Astrocyte (in vitro differentiated cells and primary cell): ENCODE data around the gene CUEDC2.

Experiments
- EZH2 ChIP-seq: IDR thresholded peaks from 2 replicates; pipeline ENCODE4 v1.6.1; 2012; ENCODE audit warnings: mild to moderate bottlenecking, low read length, inconsistent platforms; ENCODE audit not compliant: insufficient read depth
- TF ChIP-seq, protein P1 (sequence below): IDR thresholded peaks from 2 replicates; pipeline ENCODE4 v1.5.1; 2011; ENCODE audit warnings: low read depth, mild to moderate bottlenecking, inconsistent platforms, low read length, moderate library complexity; ENCODE audit not compliant: insufficient read depth

DNA sequence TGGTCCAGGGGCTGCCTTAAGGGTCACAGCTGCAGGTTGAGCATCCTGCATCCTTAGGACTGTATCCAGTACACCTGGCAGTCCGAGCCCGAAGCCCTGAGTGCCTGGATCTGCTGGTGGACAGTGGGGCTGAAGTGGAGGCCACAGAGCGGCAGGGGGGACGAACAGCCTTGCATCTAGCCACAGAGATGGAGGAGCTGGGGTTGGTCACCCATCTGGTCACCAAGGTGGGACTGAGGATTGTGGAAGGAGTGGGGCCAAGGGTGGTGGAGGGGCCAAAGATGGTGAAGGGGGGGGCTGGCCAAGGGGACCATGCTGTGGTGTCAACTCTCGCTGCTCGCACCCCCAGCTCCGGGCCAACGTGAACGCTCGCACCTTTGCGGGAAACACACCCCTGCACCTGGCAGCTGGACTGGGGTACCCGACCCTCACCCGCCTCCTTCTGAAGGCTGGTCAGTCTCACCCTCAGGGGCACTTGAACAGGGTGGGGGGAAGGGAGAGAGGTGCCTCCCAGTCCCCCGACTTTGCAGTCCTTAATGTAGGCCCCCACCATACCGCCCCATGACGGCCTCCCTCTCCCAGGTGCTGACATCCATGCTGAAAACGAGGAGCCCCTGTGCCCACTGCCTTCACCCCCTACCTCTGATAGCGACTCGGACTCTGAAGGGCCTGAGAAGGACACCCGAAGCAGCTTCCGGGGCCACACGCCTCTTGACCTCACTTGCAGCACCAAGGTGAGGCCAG lies 31.6 kb downstream of the CUEDC2 start:
- TF ChIP-seq, protein P1, sequence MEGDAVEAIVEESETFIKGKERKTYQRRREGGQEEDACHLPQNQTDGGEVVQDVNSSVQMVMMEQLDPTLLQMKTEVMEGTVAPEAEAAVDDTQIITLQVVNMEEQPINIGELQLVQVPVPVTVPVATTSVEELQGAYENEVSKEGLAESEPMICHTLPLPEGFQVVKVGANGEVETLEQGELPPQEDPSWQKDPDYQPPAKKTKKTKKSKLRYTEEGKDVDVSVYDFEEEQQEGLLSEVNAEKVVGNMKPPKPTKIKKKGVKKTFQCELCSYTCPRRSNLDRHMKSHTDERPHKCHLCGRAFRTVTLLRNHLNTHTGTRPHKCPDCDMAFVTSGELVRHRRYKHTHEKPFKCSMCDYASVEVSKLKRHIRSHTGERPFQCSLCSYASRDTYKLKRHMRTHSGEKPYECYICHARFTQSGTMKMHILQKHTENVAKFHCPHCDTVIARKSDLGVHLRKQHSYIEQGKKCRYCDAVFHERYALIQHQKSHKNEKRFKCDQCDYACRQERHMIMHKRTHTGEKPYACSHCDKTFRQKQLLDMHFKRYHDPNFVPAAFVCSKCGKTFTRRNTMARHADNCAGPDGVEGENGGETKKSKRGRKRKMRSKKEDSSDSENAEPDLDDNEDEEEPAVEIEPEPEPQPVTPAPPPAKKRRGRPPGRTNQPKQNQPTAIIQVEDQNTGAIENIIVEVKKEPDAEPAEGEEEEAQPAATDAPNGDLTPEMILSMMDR = no peak
- TF ChIP-seq EZH2 = no peak
